Ovary (tissue), 3 donors: ENCODE data around the gene PDLIM3.

Experiments
- CTCF ChIP-seq, 3 donors: fragments of 450-650 bp in 2 of 3; fragments of 200-600 bp in 1 of 3; IDR thresholded peaks; one replicate each; pipeline versions ENCODE4 v1.5.1 to v1.8.0; 2016 to 2022; ENCODE audit warnings: antibody characterized with exemption in 3 of 3, mild to moderate bottlenecking in 1 of 3
- EP300 ChIP-seq: sonication (generic); formaldehyde crosslinking; IDR thresholded peaks from one replicate; pipeline ENCODE4 v1.6.1; 2017; ENCODE audit warnings: antibody characterized with exemption
- POLR2A ChIP-seq: fragments of 450-650 bp; IDR thresholded peaks from one replicate; pipeline ENCODE4 v1.6.1; 2017; ENCODE audit warnings: antibody characterized with exemption, mild to moderate bottlenecking, moderate library complexity
- donor health status: DM: no; HTN: no; CAD: no.

DNA sequence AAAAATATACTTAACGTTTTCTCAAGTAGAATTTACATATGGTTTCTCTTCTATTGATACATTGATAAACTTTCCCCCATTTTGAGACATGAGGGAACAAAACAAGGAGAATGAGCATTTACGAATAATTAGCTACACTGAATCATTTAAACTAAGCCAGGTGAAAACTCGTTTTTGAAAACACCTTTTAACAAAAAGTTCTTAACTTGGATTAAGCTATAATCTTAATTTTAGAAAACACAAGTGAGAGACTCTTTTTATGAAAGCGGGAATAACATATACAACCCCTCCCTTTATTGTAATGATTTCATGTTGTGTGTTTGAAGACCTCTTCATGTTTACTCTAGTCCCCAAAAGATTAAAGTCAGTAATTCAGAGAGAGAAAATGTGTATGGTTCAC is 20.1 kb downstream of the PDLIM3 start:
- TF ChIP-seq CTCF (IDR thresholded peaks at IDR 0.05) (no peak), POLR2A (no peak), EP300 (no peak)
